Cardiac muscle cell (in vitro differentiated cells and primary cell): ENCODE data around the gene PPCS. TPM values are rescaled to one million over a fixed set of nuclear protein-coding genes. Genes with fewer than 3 reads are reported as not detected.

ENCODE experiments used
- DNase-seq, 2 donors: peaks; one replicate each; pipeline versions ENCODE4 v3.0.0 to v3.0.0-alpha.2; 2010 to 2017; ENCODE audit warnings: low read depth in 1 of 2, low spot score in 1 of 2
- H3K27ac ChIP-seq: fragments of 200-600 bp; sonication (generic); 2 replicates; pipeline ENCODE4 v1.5.1; 2016
- H3K27me3 ChIP-seq: fragments of 200-600 bp; sonication (generic); 2 replicates; pipeline ENCODE4 v1.6.0; 2016; ENCODE audit warnings: control low read depth
- H3K36me3 ChIP-seq: fragments of 200-600 bp; sonication (generic); 2 replicates; pipeline ENCODE4 v1.5.1; 2016; ENCODE audit warnings: control low read depth
- H3K4me1 ChIP-seq: fragments of 200-600 bp; sonication (generic); 2 replicates; pipeline ENCODE4 v1.8.1; 2017; ENCODE audit warnings: low read depth, mild to moderate bottlenecking, mixed run types
- H3K4me3 ChIP-seq: fragments of 200-600 bp; sonication (generic); 2 replicates; pipeline ENCODE4 v1.5.1; 2016; ENCODE audit warnings: mild to moderate bottlenecking
- H3K9me3 ChIP-seq: fragments of 200-600 bp; sonication (generic); 2 replicates; pipeline ENCODE4 v1.5.1; 2017; ENCODE audit warnings: low read depth, mild to moderate bottlenecking, control low read depth
- polyA plus RNA-seq: library from polyadenylated mRNA; unstranded; fragments of >200 nt; fragmentation: Nextera tagmentation; extraction: Ambion mirVana; gene quantifications from 2 replicates; pipeline ENCODE4 v1.2.1, GENCODE V29; 2016
- total RNA-seq: library from RNA; depleted of rRNA; stranded (reverse); fragments of >200 nt; gene quantifications from 2 replicates; pipeline ENCODE4 v1.2.3, GENCODE V29; 2016
- TF ChIP-seq, protein P1 (sequence below): IDR thresholded peaks from 2 replicates; pipeline ENCODE4 v1.5.1; 2012; ENCODE audit warnings: low read depth, mild to moderate bottlenecking, low read length

The PPCS gene
- total RNA-seq (54.5 and 144 TPM in 2 replicates), polyA plus RNA-seq (93.4 and 102 TPM in 2 replicates)

- H3K27ac ChIP-seq = peak within 1 kb of the TSS; percentile 82
- DNase-seq = peak; percentile 85 to 90
Observed at GRCh38 chr1:42456010-42456753, at the start of gene PPCS, which contains the start of gene ZMYND12. TSS of gene PPCS (plus strand) at chr1:42456543. CDS start at chr1:42456566, 23 bp downstream. TSS of gene ZMYND12 (minus strand) at chr1:42456022. CDS start at chr1:42455997, 25 bp downstream.

GRCh38 chr1:42414551-42415496, 41.5 kb upstream of the PPCS start:
- Histone ChIP-seq H3K9me3 (no peaks in the 10 kb centered on the region), H3K36me3 (no peaks in the 10 kb centered on the region), H3K4me3 (no peak overlapping the region), H3K27me3 (no peaks in the 10 kb centered on the region), H3K27ac (no peak overlapping the region), H3K4me1 (peaks cover 11% of the 10 kb centered on the region)
- TF ChIP-seq, protein P1, sequence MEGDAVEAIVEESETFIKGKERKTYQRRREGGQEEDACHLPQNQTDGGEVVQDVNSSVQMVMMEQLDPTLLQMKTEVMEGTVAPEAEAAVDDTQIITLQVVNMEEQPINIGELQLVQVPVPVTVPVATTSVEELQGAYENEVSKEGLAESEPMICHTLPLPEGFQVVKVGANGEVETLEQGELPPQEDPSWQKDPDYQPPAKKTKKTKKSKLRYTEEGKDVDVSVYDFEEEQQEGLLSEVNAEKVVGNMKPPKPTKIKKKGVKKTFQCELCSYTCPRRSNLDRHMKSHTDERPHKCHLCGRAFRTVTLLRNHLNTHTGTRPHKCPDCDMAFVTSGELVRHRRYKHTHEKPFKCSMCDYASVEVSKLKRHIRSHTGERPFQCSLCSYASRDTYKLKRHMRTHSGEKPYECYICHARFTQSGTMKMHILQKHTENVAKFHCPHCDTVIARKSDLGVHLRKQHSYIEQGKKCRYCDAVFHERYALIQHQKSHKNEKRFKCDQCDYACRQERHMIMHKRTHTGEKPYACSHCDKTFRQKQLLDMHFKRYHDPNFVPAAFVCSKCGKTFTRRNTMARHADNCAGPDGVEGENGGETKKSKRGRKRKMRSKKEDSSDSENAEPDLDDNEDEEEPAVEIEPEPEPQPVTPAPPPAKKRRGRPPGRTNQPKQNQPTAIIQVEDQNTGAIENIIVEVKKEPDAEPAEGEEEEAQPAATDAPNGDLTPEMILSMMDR = no peak
- DNase-seq = no peak

More at GRCh38 chr1:42456010-42456753, at the start of gene PPCS, which contains the start of gene ZMYND12:
- H3K4me1 ChIP-seq = peaks cover 4% of the 10 kb centered on the region
- peak within 1 kb of the TSS; percentile 45 for H3K4me3 ChIP-seq
- H3K9me3 ChIP-seq = no peaks in the 10 kb centered on the region
- TF ChIP-seq, protein P1 = no peak
- no peaks in the 10 kb centered on the region for H3K36me3 ChIP-seq
- H3K27me3 ChIP-seq = peaks cover 3% of the 10 kb centered on the region

DNA sequence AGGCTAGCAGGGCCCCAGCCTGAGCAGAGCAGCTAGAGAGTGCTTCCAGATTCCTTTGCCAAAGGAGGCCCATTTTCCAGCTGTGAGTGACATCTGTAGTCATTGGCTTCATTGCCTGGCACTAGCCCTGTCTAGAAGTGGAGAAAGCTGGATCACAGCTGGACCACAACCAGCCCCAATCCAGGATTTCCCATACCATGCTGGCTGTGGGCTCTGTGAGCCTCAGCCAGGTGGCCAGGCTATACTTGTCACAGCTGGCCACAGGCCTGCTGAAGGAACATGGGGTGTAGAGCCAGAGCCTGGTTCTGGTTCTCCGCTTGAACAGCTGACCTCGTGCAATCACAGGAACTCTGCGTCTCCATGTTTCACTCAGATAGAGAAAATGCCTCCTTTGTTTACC, 39.2 kb upstream of the PPCS start:
- H3K9me3 ChIP-seq = no peaks in the 10 kb centered on the region
- no peak overlapping the region for H3K27ac ChIP-seq
- H3K27me3 ChIP-seq = no peaks in the 10 kb centered on the region
- no peaks in the 10 kb centered on the region for H3K36me3 ChIP-seq
- peaks cover 34% of the 10 kb centered on the region for H3K4me1 ChIP-seq
- H3K4me3 ChIP-seq = no peak overlapping the region
- DNase-seq = no peak
- TF ChIP-seq, protein P1 = no peak

GRCh38 chr1:42418516-42418915, 37.8 kb upstream of the PPCS start:
- Histone ChIP-seq H3K9me3 (no peaks in the 10 kb centered on the region), H3K36me3 (no peaks in the 10 kb centered on the region), H3K4me1 (peaks cover 48% of the 10 kb centered on the region), H3K4me3 (no peak overlapping the region), H3K27me3 (no peaks in the 10 kb centered on the region), H3K27ac (no peak overlapping the region)
- no peak for DNase-seq
- TF ChIP-seq, protein P1 = no peak

DNA sequence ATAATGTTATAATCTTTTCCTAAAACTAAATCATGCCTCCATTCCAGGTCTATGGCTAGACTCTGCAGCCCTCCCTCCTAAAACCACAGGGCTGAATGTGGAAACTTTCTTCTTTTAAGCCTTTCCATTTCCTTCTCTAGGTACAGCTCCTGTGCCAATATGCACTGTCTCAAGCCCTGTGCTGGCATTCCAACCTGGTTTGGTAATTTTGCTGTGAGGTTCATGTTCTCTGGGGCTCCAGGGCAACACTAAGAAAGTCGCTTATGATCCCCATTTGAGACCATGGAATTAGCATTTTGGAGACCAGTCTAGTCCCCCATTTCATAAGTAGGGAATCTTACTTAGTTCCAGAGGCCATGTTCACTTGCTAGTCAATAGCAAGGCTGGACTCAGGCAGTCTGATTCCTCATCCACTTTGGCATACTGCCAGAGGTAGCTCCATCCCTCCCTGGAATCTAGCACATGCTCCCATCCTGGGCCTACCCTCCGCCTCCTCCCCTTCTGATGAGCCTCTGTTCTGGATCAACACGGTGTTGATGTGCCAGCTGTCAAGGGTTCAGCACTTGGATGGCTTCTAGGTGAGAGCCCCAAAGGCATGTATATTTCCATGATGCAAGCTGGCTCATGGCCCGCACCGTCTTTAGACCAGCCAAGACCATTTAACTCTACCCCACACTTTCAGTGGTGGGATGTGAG, 37.1 kb upstream of the PPCS start:
- Histone ChIP-seq H3K4me1 (peaks cover 54% of the 10 kb centered on the region), H3K27ac (peak overlapping the region; percentile 75)

More for the DNA sequence above, 37.1 kb upstream of the PPCS start:
- no peaks in the 10 kb centered on the region for H3K9me3 ChIP-seq
- H3K36me3 ChIP-seq = no peaks in the 10 kb centered on the region
- TF ChIP-seq, protein P1 = no peak
- peak; percentile 56 to 89 for DNase-seq
- no peaks in the 10 kb centered on the region for H3K27me3 ChIP-seq
- no peak overlapping the region for H3K4me3 ChIP-seq
